DMS53 treated with DMSO at 0.1 percent for 48 hours (cell line): ENCODE measurements around the gene SFTPB.

Experiments
- DNase-seq: peaks from one replicate; lab custom pipeline; 2025; ENCODE audit not compliant: unreplicated experiment; lab: John Stamatoyannopoulos, UW

Gene SFTPB

DNA sequence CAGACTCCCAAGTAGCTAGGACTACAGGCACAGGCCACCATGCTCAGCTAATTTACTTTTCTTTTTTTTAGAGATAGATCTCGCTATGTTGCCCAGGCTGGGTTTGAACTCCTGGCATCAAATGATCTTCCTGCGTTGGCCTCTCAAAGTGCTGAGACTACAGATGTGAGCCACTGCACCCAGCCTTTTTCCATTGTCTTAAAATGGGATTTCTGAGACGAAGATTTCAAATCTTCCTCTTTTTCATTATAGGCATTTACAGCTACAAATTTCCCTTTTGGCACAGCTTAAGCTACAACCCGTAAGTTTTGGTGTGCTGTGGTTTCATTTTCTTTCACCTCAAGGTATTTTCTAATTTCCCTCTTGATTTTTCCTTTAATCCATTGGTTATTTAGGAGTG lies 34.8 kb upstream of the SFTPB start:
- no peak for DNase-seq

- DNase-seq = peak; percentile 69
Measured at GRCh38 chr2:85702172-85702571, 34.2 kb upstream of the SFTPB start.

DNA sequence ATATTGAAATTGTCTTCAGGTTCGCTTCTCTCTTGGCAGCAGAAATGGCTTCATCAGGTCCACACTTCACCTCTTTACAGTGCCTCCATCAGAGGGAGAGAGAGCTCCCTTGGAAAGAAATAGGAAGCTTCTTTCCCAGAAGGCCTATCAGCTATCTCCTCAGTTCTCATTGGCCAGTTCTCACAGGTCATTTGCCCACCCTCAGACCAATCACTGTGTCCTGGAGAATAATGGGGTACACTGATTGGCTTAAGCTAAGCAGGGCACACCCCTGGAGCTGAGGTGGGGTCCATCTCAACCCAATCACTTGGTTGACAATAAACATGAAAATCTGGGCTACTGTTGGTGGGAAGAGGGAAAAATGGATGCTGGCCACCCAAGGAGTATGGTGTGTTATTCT lies 31.3 kb upstream of the SFTPB start:
- DNase-seq = no peak

DNA sequence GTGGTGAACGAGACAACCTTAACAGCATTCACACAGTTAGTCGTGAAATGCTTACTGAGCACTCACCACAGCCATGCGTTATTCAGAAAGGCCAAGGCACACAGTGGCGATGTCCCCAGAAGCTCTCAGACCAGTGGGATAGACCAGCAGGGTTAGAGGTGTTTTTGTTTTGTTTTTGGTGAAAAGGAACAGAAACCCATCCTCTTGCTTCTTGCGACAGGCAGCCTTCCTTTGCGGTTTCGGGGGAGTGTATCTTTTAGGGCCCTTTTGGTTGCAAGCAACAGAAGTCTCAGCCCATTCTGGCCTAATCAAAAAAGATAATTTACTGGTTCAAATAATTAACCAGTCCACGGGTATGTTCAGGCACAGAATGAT lies 30.9 kb upstream of the SFTPB start:
- no peak for DNase-seq

DNA sequence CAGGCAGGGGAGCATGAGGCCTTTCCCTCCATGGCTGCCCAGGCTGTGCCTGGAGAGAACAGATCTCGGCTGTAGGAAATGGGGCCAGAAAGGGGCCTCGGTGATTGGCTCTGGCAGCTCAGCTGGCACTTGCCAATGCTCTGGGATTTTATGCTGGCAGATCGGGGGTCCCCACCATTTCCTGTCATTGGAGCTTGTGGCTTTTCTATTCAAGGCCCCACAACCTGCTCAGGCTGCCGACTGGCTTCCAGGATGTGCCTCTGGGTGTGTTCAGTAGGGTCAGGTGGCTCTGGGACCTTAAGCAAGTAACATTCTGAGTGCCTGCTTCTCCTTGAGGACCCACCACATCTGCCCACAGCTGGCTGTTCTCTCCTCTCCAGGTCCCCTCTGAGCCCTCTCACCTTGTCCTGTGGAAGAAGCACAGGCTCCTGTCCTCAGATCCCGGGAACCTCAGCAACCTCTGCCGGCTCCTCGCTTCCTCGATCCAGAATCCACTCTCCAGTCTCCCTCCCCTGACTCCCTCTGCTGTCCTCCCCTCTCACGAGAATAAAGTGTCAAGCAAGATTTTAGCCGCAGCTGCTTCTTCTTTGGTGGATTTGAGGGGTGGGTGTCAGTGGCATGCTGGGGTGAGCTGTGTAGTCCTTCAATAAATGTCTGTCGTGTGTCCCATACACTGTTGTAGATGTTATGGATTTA lies 30.3 kb upstream of the SFTPB start:
- DNase-seq = no peak

DNA sequence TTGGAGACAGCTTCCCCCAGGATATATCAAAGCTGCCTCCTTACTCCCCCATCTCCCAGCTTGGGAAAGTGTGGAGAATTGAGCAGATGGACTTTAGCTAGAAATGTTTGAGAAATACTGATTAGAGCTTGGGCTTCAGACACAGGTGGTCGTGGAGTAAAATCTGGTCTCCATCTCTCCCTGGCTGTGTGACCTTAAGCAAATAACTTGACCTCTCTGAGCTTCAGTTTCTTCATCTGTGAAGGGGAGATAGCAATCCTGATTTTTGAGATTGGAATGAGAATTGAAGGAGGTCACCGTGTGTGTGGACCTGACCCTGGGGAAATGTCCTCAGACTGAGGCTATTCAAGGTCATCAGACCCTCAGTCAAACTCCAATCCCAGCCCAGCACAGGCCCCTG lies 29.7 kb upstream of the SFTPB start:
- no peak for DNase-seq

DNA sequence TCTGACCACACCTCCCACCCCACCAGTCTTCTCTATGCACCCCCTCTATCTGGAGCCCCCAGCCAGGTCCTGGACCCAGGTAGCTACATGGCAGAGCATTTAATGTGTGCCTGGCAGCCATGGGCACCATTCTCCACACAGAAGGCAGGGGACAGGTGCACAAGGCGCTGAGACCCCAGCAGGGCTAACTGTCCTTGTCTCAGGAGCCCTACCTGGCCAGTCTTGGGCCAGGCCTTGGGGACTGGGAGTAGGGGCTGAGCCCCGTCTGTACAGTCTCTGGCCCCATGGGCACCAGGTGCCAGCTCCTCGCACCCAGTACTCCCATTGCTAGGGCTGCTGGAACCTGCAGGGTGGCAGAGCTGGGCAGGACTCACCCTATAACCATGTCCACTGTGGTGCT lies 29.1 kb upstream of the SFTPB start:
- DNase-seq = no peak

GRCh38 chr2:85695691-85696668 lies 28.0 kb upstream of the SFTPB start:
- no peak for DNase-seq

GRCh38 chr2:85695121-85695520 lies 27.1 kb upstream of the SFTPB start:
- DNase-seq = no peak

DNA sequence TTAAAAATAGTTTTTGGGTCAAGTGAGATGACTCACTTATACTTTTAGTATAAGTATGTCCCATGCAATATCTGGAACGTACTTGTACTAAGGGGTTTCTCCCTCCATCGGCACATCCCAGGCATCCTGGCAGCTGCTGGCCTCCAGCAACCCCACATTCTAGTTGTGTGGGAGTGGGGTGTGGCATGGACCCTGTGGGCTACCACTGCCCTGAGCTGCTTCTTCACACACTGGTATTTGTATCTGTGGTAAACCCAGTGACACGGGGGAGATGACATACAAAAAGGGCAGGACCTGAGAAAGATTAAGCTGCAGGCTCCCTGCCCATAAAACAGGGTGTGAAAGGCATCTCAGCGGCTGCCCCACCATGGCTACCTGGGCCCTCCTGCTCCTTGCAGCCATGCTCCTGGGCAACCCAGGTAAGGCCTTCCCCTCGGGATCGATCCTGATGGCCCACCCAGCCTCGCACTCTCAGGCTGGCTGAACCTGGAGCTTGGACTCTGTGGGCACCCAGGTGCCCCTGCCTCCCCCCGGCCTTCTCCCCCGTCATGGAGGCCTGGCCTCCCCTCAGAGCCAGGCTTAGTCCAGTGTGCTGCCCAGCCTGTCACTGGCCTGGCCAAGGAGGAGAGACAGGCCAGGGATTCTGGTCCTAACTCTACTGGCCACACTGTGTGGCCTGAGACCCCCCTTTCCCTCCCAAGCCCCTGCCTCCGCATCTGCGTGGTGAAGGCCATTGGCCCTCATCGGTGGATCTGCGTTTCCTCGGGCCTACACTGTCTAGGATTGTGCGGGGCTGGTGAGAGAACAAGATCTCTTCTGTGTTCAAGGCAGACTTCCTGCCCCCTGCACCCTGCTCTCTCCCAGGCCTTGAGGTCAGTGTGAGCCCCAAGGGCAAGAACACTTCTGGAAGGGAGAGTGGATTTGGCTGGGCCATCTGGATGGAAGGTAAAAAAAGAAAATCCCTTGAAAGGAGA lies 26.3 kb upstream of the SFTPB start, which contains the start of gene GNLY:
Gene GNLY (plus strand): TSS at position 307 of the 974 bp plus-strand sequence. CDS start 61 bp downstream, at position 368.
- no peak for DNase-seq

- DNase-seq = no peak
Measured at GRCh38 chr2:85692039-85692645, 24.1 kb upstream of the SFTPB start.

GRCh38 chr2:85690932-85691331 lies 22.9 kb upstream of the SFTPB start:
- no peak for DNase-seq

DNA sequence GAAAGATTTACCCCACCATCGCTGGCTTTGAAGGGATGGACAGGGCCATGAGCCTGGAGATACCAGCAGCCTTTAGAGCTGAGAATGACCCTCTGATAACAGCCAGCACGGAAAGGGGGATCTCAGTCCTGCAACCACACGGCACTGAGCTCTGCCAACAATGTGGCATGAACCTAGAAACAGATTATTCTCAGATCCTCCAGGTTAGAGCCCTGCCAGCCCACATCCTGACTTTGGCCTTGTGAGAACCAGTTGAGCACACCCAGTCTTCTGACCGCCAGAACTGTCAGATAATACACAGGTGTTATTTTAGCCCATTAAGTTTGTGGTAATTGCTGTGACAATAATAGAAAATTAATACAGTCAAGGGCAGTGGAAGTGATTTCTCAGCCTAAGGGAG lies 16.8 kb upstream of the SFTPB start:
- DNase-seq = no peak

DNA sequence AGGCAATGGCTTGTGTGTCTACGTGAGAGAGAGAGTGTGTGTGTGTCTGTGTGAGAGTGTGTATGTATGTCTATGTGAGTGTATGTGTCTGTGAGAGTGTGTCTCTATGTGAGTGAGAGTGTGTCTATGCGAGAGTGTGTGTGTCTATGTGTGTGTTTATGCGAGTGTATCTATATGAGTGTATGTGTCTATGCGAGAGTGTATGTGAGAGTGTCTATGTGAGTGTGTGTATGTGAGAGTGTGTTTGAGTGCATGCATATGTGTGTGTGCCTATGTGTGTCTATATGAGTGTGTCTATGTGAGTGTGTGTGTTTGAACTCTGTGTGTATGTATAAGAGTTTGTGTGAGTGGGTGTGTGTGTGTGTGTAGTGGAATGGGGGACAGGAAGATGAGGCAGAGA lies 16.4 kb upstream of the SFTPB start:
- no peak for DNase-seq

DNA sequence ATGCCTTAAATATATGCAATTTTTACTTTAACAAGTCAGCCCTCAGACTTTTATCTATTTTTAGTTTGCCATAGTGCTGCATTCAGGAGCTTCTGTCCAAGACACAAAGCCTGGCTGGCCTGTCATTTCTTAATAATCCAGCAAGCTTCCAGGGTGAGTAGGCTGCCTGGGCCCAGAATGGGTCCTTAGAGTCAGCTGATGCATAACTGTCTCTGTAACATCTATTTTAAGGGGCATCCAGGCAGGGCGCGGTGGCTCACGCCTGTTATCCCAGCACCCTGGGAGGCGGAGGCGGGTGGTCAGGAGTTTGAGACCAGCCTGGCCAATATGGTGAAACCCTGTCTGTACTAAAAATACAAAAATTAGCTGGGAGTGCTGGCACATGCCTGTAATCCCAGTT lies 14.4 kb upstream of the SFTPB start:
- no peak for DNase-seq

DNA sequence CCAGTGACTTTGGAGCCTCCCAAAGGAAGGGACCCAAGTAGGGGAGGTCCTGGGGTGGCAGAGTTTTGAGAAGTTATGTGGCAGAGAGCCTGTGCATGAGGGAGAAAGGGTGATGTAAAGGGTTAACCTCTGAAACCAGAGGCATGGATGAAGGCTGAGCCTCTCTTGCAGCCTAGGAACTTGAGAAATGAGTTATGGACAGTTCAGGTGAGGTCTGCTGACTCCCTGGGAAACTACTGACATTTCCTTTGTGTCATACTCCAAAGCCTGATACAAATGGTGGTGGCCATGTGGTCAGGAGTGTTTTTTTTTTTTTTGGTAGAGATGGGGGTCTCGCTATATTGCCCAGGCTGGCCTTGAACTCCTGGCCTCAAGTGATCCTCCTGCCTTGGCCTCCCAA lies 13.8 kb upstream of the SFTPB start:
- no peak for DNase-seq

GRCh38 chr2:85681372-85681763 lies 13.4 kb upstream of the SFTPB start:
- no peak for DNase-seq

GRCh38 chr2:85680707-85681371 lies 12.8 kb upstream of the SFTPB start:
- no peak for DNase-seq

- peak; percentile 83 for DNase-seq
Measured at GRCh38 chr2:85678794-85679672, 11.0 kb upstream of the SFTPB start.
